GM18909 (cell line): ENCODE measurements around the gene RGS17.
"Not testable (repeated sequence)": the region's sequence is repeated elsewhere in the genome, so short reads cannot be mapped to it uniquely, and the experiment has no call there.

ENCODE experiments used
- ATAC-seq: cut with Tn5 transposase; IDR thresholded peaks from one replicate; pipeline ENCODE4 v1.9.1; 2021; ENCODE audit warnings: mild to moderate bottlenecking; ENCODE audit not compliant: unreplicated experiment, poor library complexity

The RGS17 gene

GRCh38 chr6:153000243-153000642 is 130.8 kb downstream of the RGS17 start:
- ATAC-seq = no peak

- not testable (repeated sequence) for ATAC-seq
Measured at GRCh38 chr6:152999538-152999937, 131.5 kb downstream of the RGS17 start.

- no peak for ATAC-seq
Measured at GRCh38 chr6:152993847-152994246, 137.2 kb downstream of the RGS17 start.

- no peak for ATAC-seq
Measured at GRCh38 chr6:152993431-152993830, 137.7 kb downstream of the RGS17 start.

- no peak for ATAC-seq
Measured at GRCh38 chr6:152986978-152987377, 144.1 kb downstream of the RGS17 start.

GRCh38 chr6:152985300-152985699 is 145.8 kb downstream of the RGS17 start:
- ATAC-seq = not testable (repeated sequence)

- ATAC-seq = peak; percentile 30
Measured at GRCh38 chr6:152984513-152984872, 146.6 kb downstream of the RGS17 start.

- ATAC-seq = peak; percentile 28
Measured at GRCh38 chr6:152983637-152984512, 147.2 kb downstream of the RGS17 start.

- ATAC-seq = peak; percentile 88
Measured at GRCh38 chr6:152982904-152983636, 148.0 kb downstream of the RGS17 start, which contains the start of gene FBXO5. Gene FBXO5 (minus strand): TSS chr6:152983041. CDS start chr6:152982959, 82 bp downstream.

- peak; percentile 2 for ATAC-seq
Measured at GRCh38 chr6:152981989-152982903, 148.8 kb downstream of the RGS17 start.

GRCh38 chr6:152981219-152981618 is 149.9 kb downstream of the RGS17 start:
- ATAC-seq = no peak

GRCh38 chr6:152980656-152981055 is 150.4 kb downstream of the RGS17 start:
- ATAC-seq = no peak

GRCh38 chr6:152979116-152979515 is 152.0 kb downstream of the RGS17 start:
- ATAC-seq = no peak

- no peak for ATAC-seq
Measured at GRCh38 chr6:152978058-152978457, 153.0 kb downstream of the RGS17 start.

GRCh38 chr6:152977556-152977955 is 153.5 kb downstream of the RGS17 start:
- no peak for ATAC-seq

- no peak for ATAC-seq
Measured at GRCh38 chr6:152976749-152977148, 154.3 kb downstream of the RGS17 start.

GRCh38 chr6:152975204-152975915 is 155.7 kb downstream of the RGS17 start:
- peak; percentile 57 for ATAC-seq

GRCh38 chr6:152973916-152974315 is 157.2 kb downstream of the RGS17 start:
- no peak for ATAC-seq

- ATAC-seq = no peak
Measured at GRCh38 chr6:152969688-152970418, 161.2 kb downstream of the RGS17 start.
